A375 (cell line): ENCODE results near the gene FBLL1. TPM values are rescaled to one million over a fixed set of nuclear protein-coding genes. Genes with fewer than 3 reads are reported as not detected.

ENCODE experiments used
- small RNA-seq: library from RNA; depleted of rRNA; stranded (forward); fragments of <200 nt; gene quantifications from one replicate; pipeline ENCODE3, GENCODE V24; 2014
- total RNA-seq: library from RNA; depleted of rRNA; stranded (reverse); fragments of >200 nt; shearing (Covaris generic); gene quantifications from 2 replicates; pipeline ENCODE4 v1.2.3, GENCODE V29; 2014; rRNA removed

Gene FBLL1
- 1.8 and 7.6 TPM in 2 replicates for total RNA-seq

DNA sequence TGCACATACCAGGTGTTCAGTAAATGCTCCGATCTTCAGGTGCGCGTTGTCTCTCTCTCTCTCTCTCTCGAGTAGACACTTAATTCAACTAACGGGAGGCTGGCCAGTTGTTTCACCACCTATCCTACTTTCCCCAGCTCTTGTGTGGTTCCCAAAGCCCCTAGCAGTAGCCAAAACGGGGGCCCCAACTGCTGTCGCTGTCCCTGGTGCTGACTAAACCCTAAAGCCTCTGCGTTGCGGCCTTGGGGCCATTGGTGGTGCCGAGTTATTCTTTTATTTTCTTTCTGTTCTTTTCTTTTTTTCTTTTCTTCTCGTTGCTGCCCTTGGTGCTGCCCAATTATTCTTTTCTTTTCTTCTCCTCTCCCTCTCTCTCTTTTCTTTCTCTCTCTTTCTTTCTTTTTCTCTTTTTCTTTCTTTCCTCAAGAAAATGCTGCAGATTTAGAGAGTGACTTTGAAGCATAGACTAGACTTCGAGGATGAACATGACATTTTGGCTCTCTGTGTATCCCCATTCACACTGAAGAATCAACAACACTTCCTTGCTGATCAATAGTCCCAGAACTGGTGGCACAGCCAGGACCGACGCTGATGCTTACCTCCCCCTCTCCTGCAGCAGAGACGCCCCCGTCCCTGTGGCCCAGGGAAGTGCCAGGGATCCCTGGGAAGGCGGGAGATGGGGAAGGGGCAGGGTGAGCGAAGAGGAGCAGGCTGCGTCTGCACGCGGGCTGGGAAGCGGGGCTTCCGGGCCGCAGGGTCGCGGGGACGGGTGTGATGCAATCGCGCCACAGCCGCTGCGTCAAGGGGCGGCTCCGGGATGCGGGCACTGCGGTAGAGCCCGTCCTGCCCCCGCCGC lies at the start of gene FBLL1:
FBLL1 (plus strand) TSS at position 785 of the 853 bp plus-strand sequence. CDS start 200 bp downstream, outside the sequence.

DNA sequence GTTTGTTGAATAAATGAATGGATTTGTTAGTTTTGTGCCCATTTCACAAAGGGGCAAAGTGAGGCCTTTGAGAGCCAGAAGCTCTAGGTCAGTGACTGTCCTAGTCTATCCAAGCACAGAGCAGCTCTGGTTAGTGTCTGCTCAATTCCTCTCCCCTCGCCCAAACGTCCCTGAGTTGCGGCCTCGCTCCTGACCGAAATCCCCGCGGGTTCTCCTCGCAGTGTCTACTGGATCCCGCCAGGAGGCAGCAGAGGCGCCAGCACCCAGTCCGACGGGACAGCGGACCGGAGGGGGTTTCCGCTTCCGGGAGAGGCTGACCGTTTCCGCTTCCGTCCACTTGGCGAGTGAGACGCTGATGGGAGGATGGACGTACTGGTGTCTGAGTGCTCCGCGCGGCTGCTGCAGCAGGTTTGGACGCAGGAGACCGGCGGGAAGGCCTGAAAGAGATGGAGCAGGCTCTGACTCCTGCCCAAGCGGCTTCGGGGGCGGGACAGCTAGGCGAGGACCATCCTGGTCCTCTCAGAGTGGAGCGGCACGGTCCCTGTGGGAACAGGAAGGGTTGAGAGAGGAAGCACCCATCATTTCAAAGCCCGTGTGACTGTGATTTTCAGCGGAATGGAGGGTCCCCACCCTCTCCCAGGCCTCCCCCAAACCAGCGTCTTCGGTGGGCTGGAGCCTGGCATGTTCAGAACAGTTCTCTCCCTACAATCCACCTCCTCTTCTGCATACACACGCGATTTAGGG lies 42.8 kb upstream of the FBLL1 start, which contains the start of gene RARS1:
RARS1 (plus strand) TSS at position 336 of the 744 bp plus-strand sequence; CDS start at position 364, 28 bp downstream.

DNA sequence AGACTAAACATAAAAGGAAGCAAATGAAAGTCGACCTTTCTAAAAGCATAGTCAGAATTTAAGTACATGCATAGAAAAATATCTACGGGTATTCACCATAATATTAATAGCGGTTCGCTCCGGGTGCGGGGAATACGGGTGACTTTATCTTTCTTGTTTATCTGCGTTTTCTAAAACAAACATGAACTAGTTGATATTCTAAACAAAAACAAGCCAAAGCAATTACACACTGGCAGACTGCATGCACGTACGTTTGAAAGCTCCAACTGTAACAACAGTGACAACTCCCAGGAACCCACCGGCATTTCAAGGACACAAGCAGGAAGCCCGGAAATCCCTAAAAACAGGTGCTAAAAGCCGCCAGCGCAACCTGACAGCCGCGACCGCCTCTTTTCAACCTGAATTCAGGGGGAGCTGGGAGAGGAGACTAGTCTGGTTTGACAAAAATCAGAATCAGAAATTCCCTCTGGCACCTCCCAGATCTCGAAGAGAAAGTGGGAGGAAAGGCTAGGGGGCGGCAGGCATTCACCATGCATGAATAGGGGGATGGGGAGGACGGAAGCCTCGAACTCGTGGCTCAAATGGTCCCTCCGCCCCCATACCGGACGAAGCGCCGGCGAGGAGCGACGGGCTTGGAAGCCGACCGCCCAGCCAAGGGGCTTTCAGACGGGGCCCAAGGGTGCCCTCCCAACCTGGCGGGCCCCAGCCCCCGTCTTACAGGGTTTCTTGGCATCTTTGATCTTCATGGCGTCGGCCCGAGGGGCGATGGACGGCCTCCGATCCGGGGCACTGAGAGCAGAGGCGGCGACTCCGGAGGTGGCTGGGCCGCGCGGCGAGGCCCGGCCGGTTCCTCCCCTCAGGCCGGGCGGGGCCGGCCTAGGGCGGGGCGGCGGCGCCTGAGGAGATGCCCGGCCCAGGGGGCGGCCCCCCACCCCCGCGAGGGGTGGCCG lies 49.7 kb downstream of the FBLL1 start, which contains the start of gene PANK3:
PANK3 (minus strand) TSS at position 831 of the 950 bp plus-strand sequence; CDS start at position 746, 85 bp downstream.

Small RNA genes within 50 kb of the gene (small RNA-seq; reads per million reads assigned to genes)
- not detected for gene MIR103A1

Other genes starting within 250 kb of the FBLL1 start
- gene WWC1, start 237.7 kb upstream of the FBLL1 start, total RNA-seq = 3.1 and 4.7 TPM in 2 replicates
- 159 and 205 TPM in 2 replicates for gene RARS1, start 42.8 kb upstream of the FBLL1 start, total RNA-seq
- gene PANK3, start 50.1 kb downstream of the FBLL1 start, total RNA-seq = 23.7 and 28.7 TPM in 2 replicates